ENCODE results near the gene TACR1. TPM values are rescaled to one million over a fixed set of nuclear protein-coding genes. Genes with fewer than 3 reads are reported as not detected.
"Not testable (repeated sequence)": the region's sequence is repeated elsewhere in the genome, so short reads cannot be mapped to it uniquely, and the experiment has no call there.

Gene TACR1
- total and polyA plus RNA-seq, 5 experiments from 2014 or later: 0.14 TPM; not detected in 4

DNA sequence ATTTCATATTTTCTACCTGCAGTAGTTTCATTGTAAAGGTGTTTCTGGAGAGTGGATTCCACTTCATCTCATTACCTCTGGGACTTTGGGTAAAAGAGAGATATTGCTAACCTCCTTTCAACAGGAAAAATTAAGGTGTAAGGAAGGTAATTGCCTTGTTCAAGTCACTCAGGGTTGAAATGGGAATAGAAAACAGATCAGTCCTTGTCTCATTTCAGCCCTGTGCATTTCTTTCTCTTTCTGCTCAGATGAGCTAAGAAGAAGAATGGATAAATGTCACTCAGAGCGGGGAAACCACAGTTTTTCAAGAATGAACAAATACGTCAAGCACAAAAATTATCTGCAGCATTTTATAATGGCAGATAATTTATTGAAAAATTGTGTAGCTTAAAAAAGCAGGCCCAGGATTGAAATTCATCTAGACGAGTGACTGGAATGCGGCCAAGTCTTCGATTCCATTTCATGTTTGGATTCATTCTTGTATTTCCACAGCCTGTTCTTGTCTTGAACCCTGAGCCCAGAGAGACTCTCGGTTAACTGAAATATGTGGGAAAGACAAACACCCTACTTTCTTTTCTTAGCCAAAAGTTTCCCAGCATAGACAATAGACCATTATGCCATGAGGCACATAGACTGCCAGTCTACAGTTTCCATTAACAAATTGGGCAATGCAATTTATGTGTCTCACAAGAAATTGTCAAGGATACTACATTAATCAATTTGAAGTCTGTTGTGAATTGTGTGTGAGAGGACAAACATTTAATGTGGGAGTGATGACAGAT, 133.0 kb downstream of the TACR1 start:
- POLR2A ChIA-PET: no interaction called here
- Mint-ChIP-seq H3K4me1 (peaks cover 0 to 2% (median 0%) of the 10 kb centered on the region in 4 donors), H3K4me3 (no peak overlapping the region), H3K27ac (no peak overlapping the region), H3K9me3 (peaks cover 0 to 2% (median 0%) of the 10 kb centered on the region in 9 donors), H3K27me3 (peaks cover 0 to 2% (median 0%) of the 10 kb centered on the region in 5 donors), H3K36me3 (peaks cover 0 to 17% (median 2%) of the 10 kb centered on the region in 3 donors)
- DNase-seq (no peak), ATAC-seq (no peak)

DNA sequence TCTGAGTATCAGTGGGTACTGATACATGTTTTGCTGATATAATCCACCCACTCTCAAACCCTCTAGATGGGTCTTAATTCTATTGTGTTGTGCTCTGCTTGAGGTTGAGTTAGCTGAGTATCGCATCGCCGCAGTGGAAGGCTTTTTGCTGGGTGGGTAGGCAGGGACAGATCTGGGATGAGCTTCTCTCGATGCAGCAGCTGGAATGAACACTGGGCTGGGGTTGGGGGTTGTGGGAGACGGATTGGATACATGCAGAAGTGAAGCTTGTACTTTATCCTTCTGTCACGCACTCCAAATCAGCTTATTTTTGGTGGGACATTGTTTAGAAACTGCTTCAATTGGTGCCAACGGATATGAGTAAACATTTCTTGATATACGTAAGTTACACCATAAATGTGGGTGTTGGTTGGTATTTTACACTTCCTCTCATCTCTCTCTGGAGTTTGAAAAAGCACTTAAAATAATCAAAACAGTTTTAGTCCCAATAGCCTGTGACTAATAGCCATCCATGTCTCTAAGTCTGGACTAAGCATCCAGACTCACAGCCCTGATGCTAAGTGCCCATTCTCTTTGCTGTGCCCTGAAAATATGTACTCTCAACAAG, 133.8 kb downstream of the TACR1 start:
- H3K4me1 Mint-ChIP-seq: peaks cover 0 to 2% (median under 1%) of the 10 kb centered on the region in 4 donors
- no peak overlapping the region for H3K4me3 Mint-ChIP-seq
- POLR2A ChIA-PET: no interaction called here
- H3K36me3 Mint-ChIP-seq: peaks cover 0 to 17% (median 2%) of the 10 kb centered on the region in 3 donors
- H3K27ac Mint-ChIP-seq: no peak overlapping the region
- H3K27me3 Mint-ChIP-seq: peaks cover 0 to 3% (median 0%) of the 10 kb centered on the region in 5 donors
- DNase-seq: no peak
- peaks cover 0 to 2% (median 0%) of the 10 kb centered on the region in 9 donors for H3K9me3 Mint-ChIP-seq
- no peak for ATAC-seq

DNA sequence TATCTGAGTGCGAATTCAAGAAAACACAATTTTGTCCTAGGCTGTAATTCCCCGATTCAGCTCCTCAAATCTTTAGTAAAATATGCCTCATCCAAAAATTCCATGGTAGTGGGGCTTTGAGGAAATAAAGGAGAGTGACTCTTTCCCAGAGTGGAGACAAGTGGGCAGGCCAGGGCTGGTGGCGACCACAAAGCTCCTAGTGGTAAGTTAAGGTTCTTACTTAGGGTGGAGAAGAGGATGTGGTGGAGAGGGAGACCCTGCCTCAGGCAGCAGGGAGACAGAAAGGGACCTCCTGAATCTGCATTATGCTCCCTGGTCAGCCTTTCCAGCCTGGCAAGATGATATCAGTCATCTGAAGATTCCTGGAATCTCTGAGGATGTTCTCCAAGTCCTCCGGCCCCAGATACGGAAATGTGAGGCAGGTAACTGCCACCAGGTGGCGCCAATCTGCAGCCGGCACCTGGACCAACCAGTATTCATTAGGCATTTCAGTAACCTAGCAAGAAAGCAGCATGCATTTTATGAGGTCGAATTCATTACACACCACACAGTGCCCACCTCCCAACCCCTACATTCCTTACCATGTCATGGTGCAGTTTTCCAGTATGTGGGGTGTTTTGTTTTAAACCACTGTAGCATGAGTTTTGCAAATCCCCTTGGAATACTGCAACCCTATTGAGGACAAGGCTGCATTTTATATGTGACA, 134.5 kb downstream of the TACR1 start:
- Mint-ChIP-seq H3K27me3 (peaks cover 0 to 4% (median 0%) of the 10 kb centered on the region in 5 donors), H3K4me1 (peaks cover 0 to 3% (median 1%) of the 10 kb centered on the region in 4 donors), H3K9me3 (peaks cover 0 to 2% (median 0%) of the 10 kb centered on the region in 9 donors), H3K4me3 (no peak overlapping the region), H3K27ac (no peak overlapping the region), H3K36me3 (peaks cover 0 to 17% (median 2%) of the 10 kb centered on the region in 3 donors)
- POLR2A ChIA-PET: no interaction called here
- DNase-seq (peak in 8 of 10 donors; percentile 10 to 46 (median 40)), ATAC-seq (peak in 1 of 2 donors; percentile 29)

DNA sequence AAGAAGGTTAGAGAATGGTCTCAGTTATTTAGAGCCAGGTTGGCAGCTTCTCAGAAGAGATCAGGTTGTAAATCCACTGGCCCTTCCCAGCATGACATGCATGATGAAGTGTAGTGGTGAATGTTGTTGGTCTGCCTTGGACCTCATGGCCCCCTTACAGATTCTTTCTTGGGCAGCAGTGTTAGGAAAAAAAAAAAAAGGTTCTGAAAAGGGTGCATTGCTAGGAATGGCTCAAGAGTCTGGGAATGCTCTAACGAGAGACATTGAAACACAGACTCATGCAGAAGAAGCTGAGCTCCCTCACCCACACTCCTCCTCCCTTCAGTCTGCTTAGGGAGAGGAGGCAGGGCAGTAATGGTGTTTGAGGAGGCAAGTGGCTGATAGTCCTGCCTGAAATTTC, 135.4 kb downstream of the TACR1 start:
- Mint-ChIP-seq H3K4me1 (peaks cover 0 to 3% (median 1%) of the 10 kb centered on the region in 4 donors), H3K4me3 (no peak overlapping the region), H3K27me3 (peaks cover 0 to 4% (median 0%) of the 10 kb centered on the region in 5 donors), H3K27ac (no peak overlapping the region), H3K9me3 (peaks cover 0 to under 1% (median 0%) of the 10 kb centered on the region in 9 donors), H3K36me3 (peaks cover 0 to 16% (median 2%) of the 10 kb centered on the region in 3 donors)
- POLR2A ChIA-PET: no interaction called here
- no peak for DNase-seq
- no peak for ATAC-seq

DNA sequence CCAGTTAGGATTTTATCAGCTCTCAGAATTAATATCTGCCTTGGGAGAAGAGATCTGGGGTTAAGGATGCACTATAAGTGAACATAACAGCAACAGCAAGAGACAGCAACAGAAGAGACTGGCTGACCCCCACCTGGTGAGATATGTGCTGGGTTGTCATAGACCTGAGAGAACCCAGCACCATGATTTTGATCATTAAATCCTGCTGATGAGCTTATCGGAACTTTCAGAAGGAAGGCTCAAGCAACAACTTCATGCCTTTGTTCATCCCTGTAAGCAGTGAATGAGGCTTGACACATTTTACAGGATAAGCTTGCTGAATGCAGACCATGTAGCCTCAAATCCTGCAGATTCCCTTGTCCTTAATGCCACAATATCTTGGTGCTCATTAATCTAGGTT, 140.9 kb downstream of the TACR1 start:
- peaks cover 0 to 3% (median 0%) of the 10 kb centered on the region in 4 donors for H3K4me1 Mint-ChIP-seq
- no peak overlapping the region for H3K4me3 Mint-ChIP-seq
- H3K27me3 Mint-ChIP-seq: peaks cover 0 to 4% (median 0%) of the 10 kb centered on the region in 5 donors
- H3K36me3 Mint-ChIP-seq: peaks cover 0 to 9% (median 0%) of the 10 kb centered on the region in 3 donors
- ATAC-seq (no peak), DNase-seq (no peak)
- no peak overlapping the region for H3K27ac Mint-ChIP-seq
- no peaks in the 10 kb centered on the region for H3K9me3 Mint-ChIP-seq
- POLR2A ChIA-PET: no interaction called here

DNA sequence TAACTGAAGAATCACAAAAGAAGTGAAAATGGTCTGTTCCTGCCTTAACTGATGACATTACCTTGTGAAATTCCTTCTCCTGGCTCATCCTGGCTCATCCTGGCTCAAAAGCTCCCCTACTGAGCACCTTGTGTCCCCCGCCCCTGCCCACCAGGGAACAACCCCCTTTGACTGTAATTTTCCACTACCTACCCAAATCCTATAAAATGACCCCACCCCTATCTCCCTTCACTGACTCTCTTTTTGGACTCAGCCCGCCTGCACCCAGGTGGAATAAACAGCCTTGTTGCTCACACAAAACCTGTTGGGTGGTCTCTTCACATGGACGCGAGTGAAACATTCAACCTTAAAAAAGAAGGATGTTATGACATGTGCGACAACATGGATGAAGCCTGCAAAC, 142.2 kb downstream of the TACR1 start:
- POLR2A ChIA-PET, H3K27me3 Mint-ChIP-seq: not testable (repeated sequence)

DNA sequence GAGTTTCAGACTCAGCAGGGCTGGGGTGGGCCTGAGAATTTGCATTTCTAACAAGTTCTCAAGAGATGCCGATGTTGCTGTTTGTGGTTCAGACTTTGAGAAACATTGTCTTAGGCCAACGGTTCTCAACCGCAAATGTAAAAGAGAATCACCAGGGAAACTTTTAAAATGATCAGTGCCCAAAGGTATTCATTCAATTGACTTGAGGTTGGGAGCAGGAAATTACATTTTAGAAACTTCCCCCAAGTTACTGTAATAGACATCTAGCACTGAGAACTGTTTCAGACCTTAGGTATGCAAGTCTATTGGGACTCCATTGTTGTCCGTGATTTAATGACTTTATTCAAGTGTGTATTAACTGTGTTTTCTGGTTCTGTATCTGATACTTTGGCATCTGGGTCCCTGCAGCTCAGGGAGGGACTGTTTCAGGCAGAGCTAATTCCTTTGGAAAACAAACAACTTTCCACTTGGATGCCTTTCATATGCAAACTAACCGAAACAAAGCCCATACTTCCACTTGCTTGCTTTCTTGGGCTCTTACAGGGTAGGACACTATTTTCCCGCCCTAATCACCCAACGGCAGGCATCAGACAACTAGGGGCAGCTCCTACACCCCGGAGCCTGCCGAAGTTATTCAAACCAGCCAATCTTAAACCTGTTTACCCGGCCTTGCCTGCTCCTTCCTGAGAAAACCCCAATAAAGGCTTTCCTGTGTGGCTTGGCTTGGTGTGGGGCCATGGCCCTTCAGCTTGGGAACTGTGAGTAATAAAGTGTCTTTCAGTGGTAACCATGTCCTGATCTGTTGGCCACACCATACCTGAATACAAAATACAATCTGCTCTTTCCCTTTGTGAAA, 143.3 kb downstream of the TACR1 start:
- peaks cover 0 to 3% (median 0%) of the 10 kb centered on the region in 3 donors for H3K36me3 Mint-ChIP-seq
- ATAC-seq (no peak), DNase-seq (no peak)
- no peaks in the 10 kb centered on the region for H3K9me3 Mint-ChIP-seq
- peaks cover 0 to 3% (median 0%) of the 10 kb centered on the region in 4 donors for H3K4me1 Mint-ChIP-seq
- H3K27me3 Mint-ChIP-seq: peaks cover 0 to 4% (median 0%) of the 10 kb centered on the region in 5 donors
- H3K4me3 Mint-ChIP-seq: no peak overlapping the region
- H3K27ac Mint-ChIP-seq: no peak overlapping the region
- POLR2A ChIA-PET: no interaction called here

More for the DNA sequence above, 142.2 kb downstream of the TACR1 start:
- not testable (repeated sequence) for H3K4me1 Mint-ChIP-seq, H3K27ac Mint-ChIP-seq, H3K4me3 Mint-ChIP-seq, H3K9me3 Mint-ChIP-seq, DNase-seq, ATAC-seq, H3K36me3 Mint-ChIP-seq

DNA sequence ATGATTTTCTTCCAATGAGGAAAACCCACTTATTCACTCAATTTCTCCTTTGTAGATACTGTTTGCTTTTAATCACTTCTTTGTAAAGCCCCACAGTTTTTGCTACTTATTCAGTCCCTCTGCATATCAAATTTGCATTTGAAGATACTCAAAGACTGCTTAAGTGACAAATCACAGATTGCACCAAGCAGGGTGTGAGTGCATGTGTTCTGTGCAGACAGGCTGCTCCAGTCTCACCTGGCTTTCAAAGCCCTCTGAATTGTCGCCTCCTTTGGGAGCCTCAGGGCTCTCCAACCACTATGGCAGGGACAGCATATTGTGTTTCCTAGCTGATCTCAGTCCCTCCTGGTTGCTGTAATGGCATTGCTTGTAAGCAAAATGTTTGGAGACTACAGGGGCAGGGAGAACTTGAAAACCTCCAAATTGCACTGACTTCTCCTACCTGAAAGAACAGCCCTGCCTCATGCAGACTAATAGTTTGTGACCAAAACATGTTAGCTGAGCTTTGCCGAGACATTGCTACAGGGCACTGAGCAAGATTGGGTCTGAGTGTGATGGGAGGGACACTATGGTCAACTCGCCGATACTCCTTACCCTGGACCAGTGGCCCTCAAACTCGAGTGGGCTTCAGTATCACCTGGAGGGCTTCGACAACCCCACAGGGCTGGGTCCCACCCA, 144.0 kb downstream of the TACR1 start:
- Mint-ChIP-seq H3K27ac (no peak overlapping the region), H3K4me3 (no peak overlapping the region), H3K27me3 (no peaks in the 10 kb centered on the region), H3K4me1 (no peaks in the 10 kb centered on the region), H3K36me3 (peaks cover 0 to 5% (median 0%) of the 10 kb centered on the region in 3 donors), H3K9me3 (no peaks in the 10 kb centered on the region)
- POLR2A ChIA-PET: no interaction called here
- no peak for ATAC-seq
- no peak for DNase-seq

DNA sequence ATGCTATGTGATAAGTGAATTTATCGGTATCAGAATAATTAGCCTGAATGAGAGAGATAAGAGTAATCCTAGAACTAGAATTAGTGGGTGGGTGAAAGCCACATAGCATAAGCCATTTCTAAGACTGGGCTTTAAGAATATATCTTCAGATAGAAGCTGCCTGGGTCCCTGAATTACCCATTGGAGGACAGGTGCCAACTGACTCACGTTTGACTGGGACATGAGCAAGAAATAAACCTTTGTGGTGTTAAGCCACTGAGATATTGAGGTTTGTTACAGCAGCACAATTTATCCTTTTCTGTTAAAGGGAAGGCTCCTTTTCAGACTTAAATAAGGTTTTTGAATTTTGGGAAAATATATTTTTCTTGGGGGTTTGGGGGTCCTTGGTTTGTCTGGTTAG, 145.0 kb downstream of the TACR1 start:
- Mint-ChIP-seq H3K36me3 (peaks cover 0 to 7% (median 0%) of the 10 kb centered on the region in 3 donors), H3K4me3 (no peak overlapping the region), H3K27me3 (no peaks in the 10 kb centered on the region), H3K9me3 (no peaks in the 10 kb centered on the region), H3K27ac (no peak overlapping the region), H3K4me1 (no peaks in the 10 kb centered on the region)
- no peak for DNase-seq
- no peak for ATAC-seq
- POLR2A ChIA-PET: no interaction called here

DNA sequence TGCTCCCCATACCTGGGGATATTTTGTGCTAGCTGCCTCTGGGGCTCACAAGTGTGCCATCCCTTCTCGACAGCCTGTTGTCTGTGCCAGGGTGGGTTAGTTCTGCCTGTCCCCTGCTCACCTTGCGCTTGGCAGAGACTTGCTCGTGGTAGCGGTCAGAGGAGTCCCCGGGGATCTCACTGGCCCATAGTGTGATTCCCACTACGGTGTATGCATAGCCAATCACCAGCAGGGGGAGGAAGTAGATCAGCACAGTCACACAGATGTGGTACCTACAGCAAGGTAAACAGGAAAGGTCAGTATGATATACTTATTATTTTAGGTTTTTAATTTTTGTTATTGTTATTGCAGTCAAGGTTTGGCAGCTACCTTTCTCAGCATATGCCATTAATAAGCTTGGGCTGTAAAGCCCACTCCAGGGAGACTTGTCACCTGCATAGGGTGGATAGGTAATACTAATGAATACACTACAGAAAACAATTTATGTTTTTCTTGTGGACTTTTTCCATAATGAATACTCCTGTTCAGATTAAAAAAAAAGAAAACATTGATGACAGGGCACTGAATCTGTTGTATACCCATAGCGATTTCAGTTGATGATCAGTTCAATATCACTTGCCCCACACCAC, 145.7 kb downstream of the TACR1 start:
- POLR2A ChIA-PET: no interaction called here
- no peak overlapping the region for H3K27ac Mint-ChIP-seq
- peaks cover 0 to 10% (median 3%) of the 10 kb centered on the region in 3 donors for H3K36me3 Mint-ChIP-seq
- no peaks in the 10 kb centered on the region for H3K9me3 Mint-ChIP-seq
- no peaks in the 10 kb centered on the region for H3K4me1 Mint-ChIP-seq
- no peak overlapping the region for H3K4me3 Mint-ChIP-seq
- H3K27me3 Mint-ChIP-seq: no peaks in the 10 kb centered on the region
- no peak for ATAC-seq
- peak in 1 of 10 donors; percentile 3 for DNase-seq

DNA sequence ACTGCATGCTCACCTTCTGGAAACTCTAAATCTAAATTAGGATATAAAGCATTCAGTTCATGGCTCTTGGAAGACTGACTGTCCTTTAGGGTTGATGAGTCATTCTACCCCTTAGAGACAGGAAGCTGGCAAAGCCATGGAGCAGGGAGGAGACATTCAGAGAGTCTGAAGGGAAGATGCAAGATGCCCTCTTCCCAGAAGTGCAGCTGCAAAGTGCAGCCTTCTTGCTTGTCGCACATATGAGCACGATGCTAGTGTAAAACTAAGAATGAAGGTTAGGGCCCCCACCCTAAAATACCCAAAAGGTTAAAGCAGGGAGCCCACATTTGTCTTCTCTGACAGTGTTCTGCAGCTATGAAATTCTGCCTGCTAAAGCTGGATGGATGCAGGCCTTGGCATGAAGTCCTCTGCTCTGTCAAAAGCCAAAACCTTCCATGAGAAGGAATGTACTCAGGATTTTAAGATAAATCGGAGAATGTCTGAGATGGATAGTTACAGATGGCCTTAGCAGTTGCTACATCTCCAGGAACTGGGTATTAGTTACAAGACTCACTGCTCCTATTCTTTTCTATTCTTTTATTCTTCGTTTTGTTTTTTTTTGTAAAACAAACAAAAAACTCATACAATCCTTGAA, 151.2 kb downstream of the TACR1 start:
- Mint-ChIP-seq H3K27me3 (no peaks in the 10 kb centered on the region), H3K4me1 (no peaks in the 10 kb centered on the region), H3K9me3 (no peaks in the 10 kb centered on the region), H3K27ac (no peak overlapping the region), H3K4me3 (no peak overlapping the region), H3K36me3 (peaks cover 0 to 12% (median 7%) of the 10 kb centered on the region in 3 donors)
- POLR2A ChIA-PET: no interaction called here
- DNase-seq (no peak), ATAC-seq (no peak)

Data from naive thymus-derived CD8-positive, alpha-beta T cell (primary cell).